ENCODE results near the gene MROH2A. TPM values are rescaled to one million over a fixed set of nuclear protein-coding genes. Genes with fewer than 3 reads are reported as not detected.
A peak's percentile ranks its signal among the peaks of the same experiment; 100 is the strongest.
"Not testable (repeated sequence)": the region's sequence is repeated elsewhere in the genome, so short reads cannot be mapped to it uniquely, and the experiment has no call there.

The MROH2A gene
- total RNA-seq, 1 donor from 2014 or later = not detected

GRCh38 chr2:233865838-233866237, 87.7 kb downstream of the MROH2A start:
- Mint-ChIP-seq H3K9me3 (ENCODE audit: low read depth) (peaks cover 42% of the 10 kb centered on the region), H3K4me3 (ENCODE audit: unreplicated experiment) (no peak overlapping the region)

GRCh38 chr2:233866479-233866878, 88.3 kb downstream of the MROH2A start:
- DNase-seq (ENCODE audit: low spot score) = no peak
- Mint-ChIP-seq H3K4me3 (ENCODE audit: unreplicated experiment) (no peak overlapping the region), H3K27me3 (ENCODE audit: low read depth) (peaks cover 8% of the 10 kb centered on the region), H3K27ac (ENCODE audit: unreplicated experiment) (no peak overlapping the region), H3K4me1 (ENCODE audit: low read depth) (peaks cover 9% of the 10 kb centered on the region), H3K36me3 (ENCODE audit: low read depth) (peaks cover 24% of the 10 kb centered on the region), H3K9me3 (ENCODE audit: low read depth) (peaks cover 44% of the 10 kb centered on the region)
- TF ChIP-seq CTCF (IDR thresholded peaks at IDR 0.05) = no peak

More at GRCh38 chr2:233865838-233866237, 87.7 kb downstream of the MROH2A start:
- Mint-ChIP-seq H3K36me3 (ENCODE audit: low read depth) (peaks cover 24% of the 10 kb centered on the region), H3K27ac (ENCODE audit: unreplicated experiment) (no peak overlapping the region), H3K4me1 (ENCODE audit: low read depth) (peaks cover 9% of the 10 kb centered on the region), H3K27me3 (ENCODE audit: low read depth) (peaks cover 2% of the 10 kb centered on the region)
- peak; percentile 45 for TF ChIP-seq CTCF (IDR thresholded peaks at IDR 0.05)
- DNase-seq (ENCODE audit: low spot score) = no peak

GRCh38 chr2:233867993-233868532, 89.9 kb downstream of the MROH2A start, which contains the start of gene MSL3B:
MSL3B (minus strand) TSS chr2:233868386.
- Mint-ChIP-seq H3K9me3 (ENCODE audit: low read depth) (peaks cover 39% of the 10 kb centered on the region), H3K27me3 (ENCODE audit: low read depth) (peaks cover 20% of the 10 kb centered on the region), H3K27ac (ENCODE audit: unreplicated experiment) (peak within 1 kb of the TSS; percentile 74), H3K36me3 (ENCODE audit: low read depth) (peaks cover 23% of the 10 kb centered on the region), H3K4me1 (ENCODE audit: low read depth) (peaks cover 9% of the 10 kb centered on the region), H3K4me3 (ENCODE audit: unreplicated experiment) (peak within 1 kb of the TSS; percentile 85)
- TF ChIP-seq CTCF (IDR thresholded peaks at IDR 0.05) = no peak
- no peak for DNase-seq (ENCODE audit: low spot score)

- Mint-ChIP-seq H3K4me1 (ENCODE audit: low read depth) (peaks cover 9% of the 10 kb centered on the region), H3K9me3 (ENCODE audit: low read depth) (peaks cover 37% of the 10 kb centered on the region)
These were observed 93.3 kb downstream of the MROH2A start for GRCh38 chr2:233871432-233871831.

GRCh38 chr2:233872125-233872524, 94.0 kb downstream of the MROH2A start:
- Mint-ChIP-seq H3K36me3 (ENCODE audit: low read depth) (peaks cover 15% of the 10 kb centered on the region), H3K9me3 (ENCODE audit: low read depth) (peaks cover 36% of the 10 kb centered on the region), H3K27me3 (ENCODE audit: low read depth) (peaks cover 31% of the 10 kb centered on the region)
- not testable (repeated sequence) for DNase-seq (ENCODE audit: low spot score); H3K4me1 Mint-ChIP-seq (ENCODE audit: low read depth); H3K4me3 Mint-ChIP-seq (ENCODE audit: unreplicated experiment); H3K27ac Mint-ChIP-seq (ENCODE audit: unreplicated experiment)

More at GRCh38 chr2:233871432-233871831, 93.3 kb downstream of the MROH2A start:
- Mint-ChIP-seq H3K36me3 (ENCODE audit: low read depth) (peaks cover 20% of the 10 kb centered on the region), H3K4me3 (ENCODE audit: unreplicated experiment) (no peak overlapping the region), H3K27me3 (ENCODE audit: low read depth) (peaks cover 31% of the 10 kb centered on the region), H3K27ac (ENCODE audit: unreplicated experiment) (no peak overlapping the region)
- DNase-seq (ENCODE audit: low spot score) = no peak
- TF ChIP-seq CTCF (IDR thresholded peaks at IDR 0.05) = no peak

- Mint-ChIP-seq H3K4me1 (ENCODE audit: low read depth) (no peaks in the 10 kb centered on the region), H3K36me3 (ENCODE audit: low read depth) (peaks cover 12% of the 10 kb centered on the region), H3K9me3 (ENCODE audit: low read depth) (peaks cover 35% of the 10 kb centered on the region), H3K27me3 (ENCODE audit: low read depth) (peaks cover 19% of the 10 kb centered on the region), H3K4me3 (ENCODE audit: unreplicated experiment) (no peak overlapping the region), H3K27ac (ENCODE audit: unreplicated experiment) (no peak overlapping the region)
- no peak for DNase-seq (ENCODE audit: low spot score)
- TF ChIP-seq CTCF (IDR thresholded peaks at IDR 0.05) = no peak
These were observed 104.2 kb downstream of the MROH2A start for GRCh38 chr2:233882353-233882752.
